HG03064 (cell line): ENCODE measurements around the gene ULK4.

Experiments
- ATAC-seq: cut with Tn5 transposase; IDR thresholded peaks from one replicate; pipeline ENCODE4 v1.9.1; 2021; ENCODE audit warnings: low read depth; ENCODE audit not compliant: unreplicated experiment

The ULK4 gene

DNA sequence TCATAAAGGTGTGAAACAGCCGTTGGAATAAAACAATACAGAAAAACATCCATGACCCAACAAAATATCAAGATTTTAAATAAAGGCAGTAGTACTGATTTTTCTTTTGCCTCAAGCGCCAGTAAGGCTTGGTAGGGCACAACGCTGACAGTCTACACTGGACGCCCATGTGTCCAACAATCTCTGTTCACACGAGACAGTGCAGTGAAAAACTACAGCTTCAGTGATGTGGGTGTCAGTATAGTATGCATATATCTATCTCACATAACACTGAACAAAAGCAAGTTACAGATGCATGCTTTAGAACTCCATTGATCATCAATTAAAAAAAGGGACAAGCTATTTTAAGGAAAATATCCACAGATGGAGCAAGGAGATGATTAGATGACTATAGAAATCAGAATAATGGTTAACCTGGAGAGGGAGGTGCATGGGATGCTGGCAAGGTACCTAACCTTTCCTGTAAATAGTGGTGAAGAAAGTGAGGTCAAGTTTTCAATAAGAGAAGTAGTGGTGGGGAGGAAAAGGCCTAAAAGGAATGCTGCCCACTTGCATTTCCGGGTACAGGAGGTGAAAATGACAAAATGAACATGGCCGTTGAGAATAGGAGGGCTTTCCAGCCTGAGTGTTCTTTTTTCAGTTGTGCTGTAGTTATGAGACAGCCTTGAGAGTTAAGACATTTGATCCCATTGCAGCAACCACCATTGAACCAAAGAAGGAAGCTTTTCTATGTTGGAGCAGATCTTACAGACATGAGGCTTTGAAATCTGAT, 719.9 kb downstream of the ULK4 start:
- no peak for ATAC-seq

GRCh38 chr3:41241161-41241560, 720.7 kb downstream of the ULK4 start:
- ATAC-seq = no peak

DNA sequence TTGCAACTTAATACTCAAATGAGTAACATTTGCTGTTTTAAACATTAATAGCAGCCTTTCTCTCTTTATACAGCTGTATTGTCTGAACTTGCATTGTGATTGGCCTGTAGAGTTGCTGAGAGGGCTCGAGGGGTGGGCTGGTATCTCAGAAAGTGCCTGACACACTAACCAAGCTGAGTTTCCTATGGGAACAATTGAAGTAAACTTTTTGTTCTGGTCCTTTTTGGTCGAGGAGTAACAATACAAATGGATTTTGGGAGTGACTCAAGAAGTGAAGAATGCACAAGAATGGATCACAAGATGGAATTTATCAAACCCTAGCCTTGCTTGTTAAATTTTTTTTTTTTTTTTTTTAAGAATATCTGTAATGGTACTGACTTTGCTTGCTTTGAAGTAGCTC, 722.3 kb downstream of the ULK4 start:
- no peak for ATAC-seq

DNA sequence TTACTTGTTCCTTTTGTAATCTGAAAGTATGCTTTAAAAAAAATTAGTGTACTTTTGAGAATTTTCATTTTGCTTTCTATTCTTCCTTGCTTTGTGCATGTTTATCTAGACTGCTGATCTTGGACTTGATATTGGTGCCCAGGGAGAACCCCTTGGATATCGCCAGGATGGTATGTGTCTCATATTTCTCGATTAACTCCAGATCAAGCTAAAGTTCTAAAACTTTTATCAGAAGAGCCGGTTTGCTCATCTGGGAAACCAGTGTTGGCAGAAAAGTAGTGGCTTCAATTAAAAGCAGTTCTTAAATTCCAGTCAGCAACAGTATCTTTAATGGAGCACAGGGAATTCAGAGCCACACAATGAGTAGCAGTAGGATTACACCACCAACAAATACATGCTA, 724.0 kb downstream of the ULK4 start:
- ATAC-seq = no peak

DNA sequence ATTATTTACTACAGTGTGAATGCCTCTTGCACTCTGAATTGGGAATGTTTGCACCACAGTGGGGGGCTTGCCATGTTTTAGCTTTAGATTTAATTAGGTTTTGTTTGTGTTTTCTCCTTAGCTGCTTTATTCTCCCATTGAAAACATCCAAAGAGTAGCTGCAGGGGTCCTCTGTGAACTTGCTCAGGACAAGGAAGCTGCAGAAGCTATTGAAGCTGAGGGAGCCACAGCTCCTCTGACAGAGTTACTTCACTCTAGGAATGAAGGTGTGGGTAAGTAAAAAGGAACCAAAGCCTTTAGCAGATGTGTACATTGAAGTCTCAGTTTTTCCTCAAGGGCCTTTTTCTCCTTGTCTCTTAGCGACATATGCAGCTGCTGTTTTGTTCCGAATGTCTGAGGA, 725.7 kb downstream of the ULK4 start:
- no peak for ATAC-seq

DNA sequence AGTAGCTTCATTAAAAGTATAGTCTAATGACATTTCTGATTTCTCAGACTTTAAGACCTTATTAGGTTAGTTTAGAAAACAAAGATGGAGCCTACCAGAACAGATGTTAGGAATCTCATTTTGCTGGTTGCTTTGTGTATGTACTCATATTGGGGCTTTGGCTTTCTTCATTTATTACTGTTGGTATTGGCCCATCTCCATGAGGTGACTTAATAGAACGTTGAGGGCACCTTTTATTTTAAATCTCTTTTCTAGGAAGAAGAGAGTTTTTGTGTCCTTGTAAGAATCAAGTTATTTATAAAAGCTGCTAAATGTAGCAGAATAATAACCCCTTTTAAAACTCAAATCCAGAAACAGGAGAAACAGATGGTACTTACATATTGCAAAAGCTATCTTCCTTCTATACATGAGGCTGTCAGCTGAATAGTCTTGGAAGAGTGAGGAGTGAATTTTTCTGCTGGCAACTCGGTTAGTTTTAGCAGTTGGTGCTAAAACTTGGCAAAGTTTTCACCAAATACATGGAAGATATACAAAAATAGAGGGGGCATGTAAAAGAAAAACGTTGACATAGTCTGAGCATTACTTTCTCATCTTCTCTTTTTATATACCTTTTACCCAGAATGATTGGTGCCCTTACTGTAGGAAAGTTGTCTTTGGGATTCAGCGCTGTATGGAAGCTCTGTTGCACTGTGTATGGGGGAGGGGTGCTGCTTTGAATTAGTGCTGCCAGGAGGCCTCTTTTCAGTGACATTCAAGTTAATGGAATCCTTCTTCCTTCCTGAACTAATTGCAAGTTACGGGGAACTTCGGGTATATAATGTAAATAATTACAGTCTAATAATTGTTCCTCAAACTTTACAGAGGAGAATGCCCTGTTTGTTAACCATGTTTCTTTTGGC, 726.8 kb downstream of the ULK4 start:
- ATAC-seq = no peak

GRCh38 chr3:41224120-41224806, 737.6 kb downstream of the ULK4 start:
- ATAC-seq = no peak

DNA sequence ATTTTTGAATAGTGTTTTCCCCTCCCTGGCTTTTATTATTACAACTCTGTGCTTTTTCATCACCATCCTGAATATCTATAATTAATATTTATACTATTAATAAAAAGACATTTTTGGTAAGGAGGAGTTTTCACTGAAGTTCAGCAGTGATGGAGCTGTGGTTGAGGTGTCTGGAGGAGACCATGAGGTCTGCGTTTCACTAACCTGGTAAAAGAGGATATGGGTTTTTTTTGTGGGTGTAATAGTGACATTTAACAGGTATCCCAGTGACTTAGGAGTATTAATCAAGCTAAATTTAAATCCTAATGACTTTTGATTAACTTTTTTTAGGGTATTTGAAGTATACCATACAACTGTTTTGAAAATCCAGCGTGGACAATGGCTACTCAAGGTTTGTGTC, 738.2 kb downstream of the ULK4 start:
- no peak for ATAC-seq

GRCh38 chr3:41223078-41223477, 738.8 kb downstream of the ULK4 start:
- ATAC-seq = no peak

GRCh38 chr3:41222501-41222900, 739.4 kb downstream of the ULK4 start:
- ATAC-seq = no peak

GRCh38 chr3:41222012-41222411, 739.9 kb downstream of the ULK4 start:
- no peak for ATAC-seq

DNA sequence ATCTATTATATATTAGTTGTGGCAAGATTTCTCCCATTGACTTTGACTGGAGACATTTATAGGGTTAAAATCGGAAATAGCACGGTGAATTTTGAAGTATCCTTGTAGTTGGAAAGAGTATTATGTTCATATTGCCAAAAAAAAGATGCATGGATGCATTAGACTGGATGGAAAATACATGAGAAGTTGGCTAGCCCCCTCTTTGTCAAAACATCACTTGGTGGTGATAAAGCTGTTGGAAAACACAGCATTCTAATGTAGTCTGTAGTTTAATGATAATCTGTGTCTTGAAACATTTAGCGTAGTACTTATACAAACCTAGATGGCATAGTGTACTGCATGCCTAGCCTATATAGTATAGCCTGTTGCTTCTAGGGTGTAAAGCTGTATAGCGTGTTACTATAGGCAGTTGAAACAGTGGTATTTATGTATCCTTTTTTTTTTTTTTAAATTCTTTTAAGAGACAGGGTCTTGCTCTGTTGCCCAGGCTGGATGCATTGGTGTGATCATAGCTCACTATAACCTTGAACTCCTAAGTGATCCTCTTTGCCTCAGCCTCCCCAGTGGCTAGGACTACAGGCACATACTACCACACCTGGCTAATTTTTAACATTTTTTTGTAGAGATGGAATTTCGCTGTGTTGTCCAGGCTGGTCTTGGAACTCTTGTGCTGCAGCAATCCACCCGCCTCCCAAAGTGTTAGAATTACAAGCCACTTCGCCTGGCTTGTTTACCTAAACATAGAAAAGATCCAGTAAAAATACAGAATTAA, 740.8 kb downstream of the ULK4 start:
- ATAC-seq = no peak

DNA sequence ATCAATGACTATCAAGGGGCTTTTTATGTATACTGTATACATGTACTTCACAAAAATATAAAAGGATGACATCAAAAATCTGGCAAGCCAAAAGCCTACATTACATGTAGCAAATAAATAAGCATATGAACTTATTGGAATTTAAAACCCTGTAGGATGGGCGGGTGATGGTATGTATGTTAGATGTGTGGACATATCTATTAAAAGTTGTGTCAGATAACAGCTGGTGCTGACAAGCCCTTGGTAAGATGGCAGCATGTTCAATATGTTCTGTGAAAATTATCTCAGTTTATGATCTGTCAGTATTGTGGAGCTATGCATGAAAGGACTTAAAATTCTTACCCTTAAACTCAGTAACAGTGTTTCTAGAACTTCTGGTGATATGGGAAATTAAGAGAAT, 742.5 kb downstream of the ULK4 start:
- no peak for ATAC-seq

DNA sequence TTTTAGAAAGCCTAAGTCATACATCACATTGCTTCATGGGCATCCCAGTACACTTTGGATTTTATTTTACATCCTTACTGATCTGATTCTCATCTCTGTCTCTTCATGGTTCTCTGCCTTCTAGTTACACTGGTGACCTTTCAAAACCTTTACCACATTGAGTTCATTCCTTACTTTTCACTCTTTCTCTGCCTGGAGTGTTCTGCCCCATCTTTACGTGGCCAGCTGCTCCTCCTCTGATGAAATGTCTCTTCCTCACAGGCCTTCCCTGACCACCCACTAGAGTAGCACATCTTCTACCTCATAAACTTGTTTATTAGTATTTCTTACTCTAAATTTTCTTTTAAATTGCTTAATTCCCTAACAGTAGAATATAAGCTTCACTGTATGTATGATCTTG, 744.9 kb downstream of the ULK4 start:
- ATAC-seq = no peak

GRCh38 chr3:41216422-41216821, 745.5 kb downstream of the ULK4 start:
- no peak for ATAC-seq

DNA sequence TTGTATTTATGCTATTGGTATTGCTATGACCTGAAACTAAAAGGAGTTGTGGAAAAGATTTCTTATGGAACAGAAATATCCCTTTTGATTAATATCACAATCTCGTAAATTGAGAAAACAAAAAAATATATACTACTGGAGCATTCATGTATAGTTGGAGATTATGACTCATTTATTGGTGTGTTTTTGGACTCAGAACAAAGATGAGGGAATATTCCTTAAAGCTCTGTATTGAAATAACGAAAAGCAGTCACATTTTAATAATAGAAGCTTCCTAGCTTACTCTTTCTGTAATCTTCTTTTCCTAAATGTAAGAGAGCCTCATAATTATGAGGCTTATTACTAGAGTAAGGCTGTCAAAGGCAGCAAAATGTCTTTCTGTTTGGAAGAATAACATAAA, 748.3 kb downstream of the ULK4 start:
- no peak for ATAC-seq

GRCh38 chr3:41212088-41212487, 749.8 kb downstream of the ULK4 start:
- no peak for ATAC-seq

DNA sequence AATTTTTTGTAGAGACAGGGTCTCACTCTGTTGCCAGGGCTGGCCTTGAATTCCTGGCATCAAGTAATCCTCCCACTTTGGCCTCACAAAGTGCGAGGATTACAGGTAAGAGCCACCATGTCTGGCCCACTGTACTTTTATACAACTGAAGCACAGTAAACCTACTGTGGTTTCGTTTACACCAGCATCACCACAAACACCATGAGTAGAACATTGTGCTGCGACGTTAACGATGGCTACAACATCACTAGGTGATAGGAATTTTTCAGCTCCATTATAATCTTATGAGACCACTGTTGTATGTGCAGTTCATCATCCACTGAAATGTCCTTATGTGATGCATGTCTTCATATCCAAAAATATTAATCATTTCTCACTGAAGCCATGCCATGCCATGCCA, 750.9 kb downstream of the ULK4 start:
- no peak for ATAC-seq

- ATAC-seq = no peak
Measured at GRCh38 chr3:41209646-41210045, 752.3 kb downstream of the ULK4 start.

GRCh38 chr3:41208507-41209220, 753.2 kb downstream of the ULK4 start:
- ATAC-seq = no peak
